GM12872 (cell line): ENCODE data around the gene RUNX1.

ENCODE experiments used
- TF ChIP-seq, protein P1 (sequence below): IDR thresholded peaks from 3 replicates; pipeline ENCODE4 v1.5.1; 2011; ENCODE audit warnings: low read depth, mild to moderate bottlenecking, low read length, moderate library complexity; ENCODE audit not compliant: insufficient read depth

The RUNX1 gene

DNA sequence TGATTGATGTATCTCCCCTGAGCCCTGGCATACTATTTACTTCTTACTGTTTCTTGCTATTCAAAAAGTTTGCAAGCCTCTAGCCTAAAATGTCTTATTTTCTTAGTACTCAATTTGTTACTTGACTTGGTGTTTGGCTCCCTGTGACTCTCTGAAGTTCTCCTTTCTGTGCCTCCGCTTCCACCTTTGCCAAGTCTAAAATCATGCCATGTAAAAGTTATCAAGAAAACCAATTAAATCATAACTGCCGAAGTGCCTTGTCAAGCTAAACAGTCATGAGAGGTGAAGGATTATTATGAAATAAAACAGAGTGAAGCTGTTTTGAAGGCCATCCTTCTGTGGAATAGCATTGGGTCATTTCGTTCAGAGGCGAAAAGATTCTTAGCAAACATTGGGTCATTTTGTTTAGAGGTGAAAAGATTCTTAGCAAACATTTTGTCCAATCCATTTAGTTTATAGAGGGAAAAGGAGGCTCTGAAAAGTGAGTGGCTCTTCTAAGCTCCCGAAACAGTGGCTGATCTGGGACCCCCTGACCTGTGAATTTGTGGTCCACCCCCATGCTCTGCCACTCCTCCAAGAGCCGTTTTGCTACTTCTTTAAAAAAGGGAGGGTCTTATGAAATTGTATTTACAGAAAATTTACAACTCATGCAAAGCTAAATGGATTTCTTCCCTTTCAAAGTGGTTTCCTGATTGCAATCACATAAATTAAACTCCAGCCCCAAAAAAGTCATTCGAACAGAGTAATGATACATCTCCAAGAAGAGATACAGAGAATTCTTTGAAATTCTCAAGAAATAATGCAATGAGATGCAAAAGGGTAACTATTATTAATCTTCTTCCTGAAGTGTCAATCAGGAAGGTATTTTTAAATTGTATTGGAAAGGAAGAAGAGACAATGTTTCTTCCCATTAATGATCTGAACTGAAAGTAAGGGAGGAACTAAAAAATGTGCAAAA lies 141.4 kb downstream of the RUNX1 start:
- TF ChIP-seq, protein P1, sequence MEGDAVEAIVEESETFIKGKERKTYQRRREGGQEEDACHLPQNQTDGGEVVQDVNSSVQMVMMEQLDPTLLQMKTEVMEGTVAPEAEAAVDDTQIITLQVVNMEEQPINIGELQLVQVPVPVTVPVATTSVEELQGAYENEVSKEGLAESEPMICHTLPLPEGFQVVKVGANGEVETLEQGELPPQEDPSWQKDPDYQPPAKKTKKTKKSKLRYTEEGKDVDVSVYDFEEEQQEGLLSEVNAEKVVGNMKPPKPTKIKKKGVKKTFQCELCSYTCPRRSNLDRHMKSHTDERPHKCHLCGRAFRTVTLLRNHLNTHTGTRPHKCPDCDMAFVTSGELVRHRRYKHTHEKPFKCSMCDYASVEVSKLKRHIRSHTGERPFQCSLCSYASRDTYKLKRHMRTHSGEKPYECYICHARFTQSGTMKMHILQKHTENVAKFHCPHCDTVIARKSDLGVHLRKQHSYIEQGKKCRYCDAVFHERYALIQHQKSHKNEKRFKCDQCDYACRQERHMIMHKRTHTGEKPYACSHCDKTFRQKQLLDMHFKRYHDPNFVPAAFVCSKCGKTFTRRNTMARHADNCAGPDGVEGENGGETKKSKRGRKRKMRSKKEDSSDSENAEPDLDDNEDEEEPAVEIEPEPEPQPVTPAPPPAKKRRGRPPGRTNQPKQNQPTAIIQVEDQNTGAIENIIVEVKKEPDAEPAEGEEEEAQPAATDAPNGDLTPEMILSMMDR = no peak

DNA sequence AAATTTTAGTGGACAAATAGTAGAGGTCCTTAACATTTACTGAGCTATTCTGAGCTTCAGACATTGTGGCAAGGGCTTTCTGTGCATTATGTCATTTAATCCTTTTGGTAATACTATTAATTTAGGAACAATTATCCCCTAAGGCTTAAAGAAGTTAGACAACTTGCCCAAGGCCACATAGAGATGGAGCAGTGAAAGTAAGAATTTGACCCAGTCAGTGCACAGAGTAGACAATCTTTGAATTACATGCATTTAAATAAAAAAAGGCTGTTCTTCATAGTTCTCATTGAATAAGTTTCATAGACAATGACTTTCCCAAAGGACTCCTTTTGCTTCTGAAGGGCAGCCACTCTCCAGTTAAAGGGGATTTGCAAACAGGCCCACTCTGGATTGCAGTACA lies 142.7 kb downstream of the RUNX1 start:
- TF ChIP-seq, protein P1 = no peak

DNA sequence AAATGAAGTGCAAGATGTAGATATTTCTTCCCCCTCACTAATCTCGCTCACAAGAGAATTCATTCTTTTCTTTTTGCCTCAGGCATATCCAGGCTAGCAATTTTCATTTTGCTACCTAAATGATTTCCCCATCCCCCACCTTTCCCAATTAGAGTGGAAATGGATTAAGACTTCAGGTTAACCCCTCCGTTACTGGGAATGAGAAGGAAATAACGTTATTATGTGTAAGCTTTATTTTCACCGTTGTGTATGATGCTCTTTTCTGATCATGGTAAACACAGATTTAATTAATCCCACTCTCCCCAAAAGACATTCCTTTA lies 143.9 kb downstream of the RUNX1 start:
- TF ChIP-seq, protein P1 = no peak

DNA sequence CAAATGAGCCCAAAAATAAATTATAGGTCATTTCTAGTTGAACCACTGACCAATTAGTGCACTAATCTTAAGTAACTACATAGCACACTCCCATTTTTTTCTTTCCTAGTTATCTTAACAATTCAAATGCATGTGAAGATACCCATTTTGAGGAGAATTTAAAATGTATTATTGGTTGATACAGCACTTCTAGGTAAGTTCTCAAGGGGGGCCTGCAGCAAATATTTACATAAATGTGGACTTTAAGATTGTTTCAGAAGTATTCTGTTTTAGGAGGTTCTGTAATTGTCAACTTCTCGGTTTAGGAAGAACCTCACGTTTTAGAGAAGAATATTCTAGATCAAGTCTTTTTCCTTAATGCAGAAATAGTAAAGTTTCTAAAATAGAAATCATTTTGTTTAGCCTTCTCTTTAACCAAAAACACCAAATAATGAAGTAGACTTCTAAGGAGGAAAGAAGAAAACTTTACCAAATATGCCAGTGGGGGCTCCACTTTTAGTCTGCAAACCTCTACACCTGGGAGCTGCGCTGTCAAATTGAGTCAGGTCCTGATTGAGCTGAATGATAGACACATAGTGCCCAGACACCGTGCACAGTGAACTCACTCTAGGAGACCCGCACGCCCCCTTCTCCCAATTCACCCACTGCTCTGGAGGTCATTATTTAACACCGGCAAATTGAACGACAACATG lies 144.4 kb downstream of the RUNX1 start:
- TF ChIP-seq, protein P1 = no peak

DNA sequence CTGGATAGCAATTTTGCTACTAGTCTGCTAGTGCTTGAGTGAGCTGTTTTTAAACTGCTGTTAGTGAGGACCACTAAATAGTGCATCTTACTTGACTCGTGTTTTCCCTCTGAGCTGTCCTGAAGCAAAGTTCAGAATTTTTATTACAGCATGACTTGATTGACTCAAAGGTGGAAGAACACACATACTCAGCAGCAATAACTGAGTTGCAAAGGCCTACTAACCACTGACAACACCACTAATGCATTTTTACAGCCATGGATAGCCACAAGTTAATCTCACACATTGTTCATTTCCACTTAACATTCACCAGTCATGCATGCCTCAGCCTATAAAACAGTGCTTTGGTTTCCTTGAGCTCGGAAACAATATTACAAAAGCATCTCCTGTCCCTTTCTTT lies 148.7 kb downstream of the RUNX1 start:
- TF ChIP-seq, protein P1 = no peak

DNA sequence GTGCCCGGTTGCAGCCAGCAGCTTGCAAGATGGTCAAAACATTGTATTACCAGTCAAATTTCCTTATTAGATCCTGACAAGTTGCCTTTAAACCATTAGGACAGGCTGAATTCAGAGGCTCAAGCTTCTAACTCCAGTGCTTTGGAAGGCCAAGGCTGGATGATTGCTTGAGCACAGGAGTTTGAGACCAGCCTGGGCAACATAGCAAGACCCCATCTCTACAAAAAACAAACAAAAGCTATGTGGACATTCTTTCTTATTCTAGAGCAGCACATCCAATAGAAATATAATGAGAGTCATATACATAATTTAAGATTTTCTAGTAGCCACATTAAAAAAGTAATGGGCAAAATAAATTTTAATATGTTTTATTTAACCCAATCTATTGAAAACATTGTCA lies 149.3 kb downstream of the RUNX1 start:
- TF ChIP-seq, protein P1 = no peak

DNA sequence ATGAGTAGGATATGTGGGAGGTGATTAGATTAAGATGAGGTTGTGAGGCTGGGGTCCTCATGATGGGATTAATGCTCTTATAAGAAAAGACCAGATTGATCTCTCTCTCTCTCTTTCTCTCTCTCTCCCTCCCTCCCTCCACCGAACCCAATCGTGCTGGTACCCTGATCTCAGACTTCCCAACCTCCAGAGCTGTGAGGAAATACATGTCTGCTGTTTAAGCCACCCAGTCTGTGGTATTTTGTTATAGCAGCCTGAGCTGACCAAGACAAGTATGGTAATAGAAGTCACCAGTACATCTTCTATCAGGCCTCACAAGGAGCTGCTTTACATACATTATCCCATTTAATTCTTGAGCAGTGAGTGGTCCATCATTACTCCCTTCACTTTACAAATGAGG lies 149.8 kb downstream of the RUNX1 start:
- TF ChIP-seq, protein P1 = no peak
